ENCODE results near the gene GDF10. TPM values are rescaled to one million over a fixed set of nuclear protein-coding genes. Genes with fewer than 3 reads are reported as not detected.

The GDF10 gene
- total and polyA plus RNA-seq, 10 of the 15 experiments (the other 5 are each of a cell fraction or from before 2014, with no cell fraction given) = not detected

- no peak overlapping the region for H2AFZ ChIP-seq (ENCODE audit: control insufficient read depth, low read depth, low read length)
- TF ChIP-seq NBN (IDR thresholded peaks at IDR 0.05) = no peak
- TF ChIP-seq, protein P1, sequence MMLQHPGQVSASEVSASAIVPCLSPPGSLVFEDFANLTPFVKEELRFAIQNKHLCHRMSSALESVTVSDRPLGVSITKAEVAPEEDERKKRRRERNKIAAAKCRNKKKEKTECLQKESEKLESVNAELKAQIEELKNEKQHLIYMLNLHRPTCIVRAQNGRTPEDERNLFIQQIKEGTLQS (IDR thresholded peaks at IDR 0.05; ENCODE audit: borderline replicate concordance, extremely low read depth, low read depth, low read length) = no peak
- TF ChIP-seq IRF5 (IDR thresholded peaks at IDR 0.05; ENCODE audit: borderline replicate concordance) = no peak
- TF ChIP-seq ZNF592 (IDR thresholded peaks at IDR 0.05) = no peak
- no peak for TF ChIP-seq JUND (IDR thresholded peaks at IDR 0.05; ENCODE audit: low read depth, low read length)
- no peak for TF ChIP-seq NRF1 (conservative IDR thresholded peaks at IDR 0.05; ENCODE audit: low read depth, low read length)
- TF ChIP-seq, protein P2, sequence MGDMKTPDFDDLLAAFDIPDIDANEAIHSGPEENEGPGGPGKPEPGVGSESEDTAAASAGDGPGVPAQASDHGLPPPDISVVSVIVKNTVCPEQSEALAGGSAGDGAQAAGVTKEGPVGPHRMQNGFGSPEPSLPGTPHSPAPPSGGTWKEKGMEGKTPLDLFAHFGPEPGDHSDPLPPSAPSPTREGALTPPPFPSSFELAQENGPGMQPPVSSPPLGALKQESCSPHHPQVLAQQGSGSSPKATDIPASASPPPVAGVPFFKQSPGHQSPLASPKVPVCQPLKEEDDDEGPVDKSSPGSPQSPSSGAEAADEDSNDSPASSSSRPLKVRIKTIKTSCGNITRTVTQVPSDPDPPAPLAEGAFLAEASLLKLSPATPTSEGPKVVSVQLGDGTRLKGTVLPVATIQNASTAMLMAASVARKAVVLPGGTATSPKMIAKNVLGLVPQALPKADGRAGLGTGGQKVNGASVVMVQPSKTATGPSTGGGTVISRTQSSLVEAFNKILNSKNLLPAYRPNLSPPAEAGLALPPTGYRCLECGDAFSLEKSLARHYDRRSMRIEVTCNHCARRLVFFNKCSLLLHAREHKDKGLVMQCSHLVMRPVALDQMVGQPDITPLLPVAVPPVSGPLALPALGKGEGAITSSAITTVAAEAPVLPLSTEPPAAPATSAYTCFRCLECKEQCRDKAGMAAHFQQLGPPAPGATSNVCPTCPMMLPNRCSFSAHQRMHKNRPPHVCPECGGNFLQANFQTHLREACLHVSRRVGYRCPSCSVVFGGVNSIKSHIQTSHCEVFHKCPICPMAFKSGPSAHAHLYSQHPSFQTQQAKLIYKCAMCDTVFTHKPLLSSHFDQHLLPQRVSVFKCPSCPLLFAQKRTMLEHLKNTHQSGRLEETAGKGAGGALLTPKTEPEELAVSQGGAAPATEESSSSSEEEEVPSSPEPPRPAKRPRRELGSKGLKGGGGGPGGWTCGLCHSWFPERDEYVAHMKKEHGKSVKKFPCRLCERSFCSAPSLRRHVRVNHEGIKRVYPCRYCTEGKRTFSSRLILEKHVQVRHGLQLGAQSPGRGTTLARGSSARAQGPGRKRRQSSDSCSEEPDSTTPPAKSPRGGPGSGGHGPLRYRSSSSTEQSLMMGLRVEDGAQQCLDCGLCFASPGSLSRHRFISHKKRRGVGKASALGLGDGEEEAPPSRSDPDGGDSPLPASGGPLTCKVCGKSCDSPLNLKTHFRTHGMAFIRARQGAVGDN (IDR thresholded peaks at IDR 0.05) = no peak
- no peak for TF ChIP-seq KDM1A (IDR thresholded peaks at IDR 0.05; ENCODE audit: borderline replicate concordance)
- no peak for TF ChIP-seq ZZZ3 (IDR thresholded peaks at IDR 0.05; ENCODE audit: control insufficient read depth, insufficient read length, low read depth)
- TF ChIP-seq NFIC (IDR thresholded peaks at IDR 0.05; ENCODE audit: low read depth, low read length) = no peak
- TF ChIP-seq RCOR1 (conservative IDR thresholded peaks at IDR 0.05; ENCODE audit: low read depth, low read length) = no peak
- no peak for TF ChIP-seq RELA (IDR thresholded peaks at IDR 0.05; ENCODE audit: borderline replicate concordance, partially characterized antibody)
- no peak for TF ChIP-seq EP300 (IDR thresholded peaks at IDR 0.05; ENCODE audit: borderline replicate concordance in 1 of 2, control insufficient read depth in 1 of 2, low read depth in 2 of 2, low read length in 2 of 2)
- DNase-seq (ENCODE audit: low read depth, low spot score) (no peak), ATAC-seq (no peak), FAIRE-seq (no peak)
- WGBS (ENCODE audit: insufficient coverage, insufficient replicate concordance, low lambda C conversion rate, missing lambda C conversion rate) = 0% methylated on average over 5 of the region's 5 CpGs
- ChIA-PET CTCF (interaction anchor here (1.1 to 2.0 kb wide), 4 partner anchors 11 to 276 kb away, joined by 3 to 7 read pairs (median 3); no protein-coding TSS in a partner anchor), POLR2A (no interaction called here), RAD21 (ENCODE audit: unreplicated experiment) (no interaction called here), SMC1A (ENCODE audit: uncharacterized antibody, unreplicated experiment) (no interaction called here)
- no peak overlapping the region for H3K4me3 ChIP-seq
- H3K36me3 ChIP-seq (ENCODE audit: control insufficient read depth in 2 of 2, insufficient read depth in 2 of 2, low read length in 1 of 2) = no peaks in the 10 kb centered on the region
- no peaks in the 10 kb centered on the region for H3K9me3 ChIP-seq (replicated peaks; ENCODE audit: control insufficient read depth, insufficient read depth, low read length)
- no peaks in the 10 kb centered on the region for H3K79me2 ChIP-seq (ENCODE audit: control insufficient read depth, insufficient read depth, low read length)
- no peak overlapping the region for H3K27ac ChIP-seq (ENCODE audit: control insufficient read depth, insufficient read depth)
- no TSS peak for BruUV-seq (replicated peaks)
- in situ Hi-C loops (cut with MboI) = no loop called here
- no peaks in the 10 kb centered on the region; a peak in 1 of 4 replicates for H3K27me3 ChIP-seq (replicated peaks in 1 of 2; ENCODE audit: control insufficient read depth in 2 of 2, insufficient read depth in 2 of 2, low read length in 1 of 2)
- H3K9ac ChIP-seq (ENCODE audit: control insufficient read depth, insufficient read depth, low read length) = no peak overlapping the region
- intact Hi-C loops (cut with micrococcal nuclease; ENCODE audit: unreplicated experiment) = no loop called here
- no peaks in the 10 kb centered on the region for H3K4me1 ChIP-seq (ENCODE audit: control insufficient read depth, insufficient read depth, low read length)
- no peak overlapping the region for H3K4me2 ChIP-seq (ENCODE audit: control insufficient read depth, insufficient read depth)
- H4K20me1 ChIP-seq (ENCODE audit: control insufficient read depth, insufficient read depth) = no peaks in the 10 kb centered on the region; the same call in 1 of the 2 replicates
Observed at GRCh38 chr10:47323636-47324296, 23.8 kb downstream of the GDF10 start.
